IPS-18a (cell line): ENCODE results near the gene SCN2B.
A peak's percentile ranks its signal among the peaks of the same experiment; 100 is the strongest.

ENCODE experiments used
- H3K27ac ChIP-seq: one replicate; pipeline ENCODE4 v1.5.1; 2013; ENCODE audit warnings: low read length
- H3K27me3 ChIP-seq: one replicate; pipeline ENCODE4 v1.6.1; 2013; ENCODE audit warnings: mild to moderate bottlenecking, low read length; ENCODE audit not compliant: control insufficient read depth, insufficient read depth
- H3K36me3 ChIP-seq: one replicate; pipeline ENCODE4 v1.6.1; 2013; ENCODE audit warnings: low read depth, low read length; ENCODE audit not compliant: control insufficient read depth
- H3K4me1 ChIP-seq: one replicate; pipeline ENCODE4 v1.6.1; 2013; ENCODE audit warnings: low read depth, low read length; ENCODE audit not compliant: control insufficient read depth
- H3K4me3 ChIP-seq: one replicate; pipeline ENCODE4 v1.5.1; 2013; ENCODE audit warnings: low read length
- H3K9ac ChIP-seq: one replicate; pipeline ENCODE4 v1.6.1; 2013; ENCODE audit warnings: mild to moderate bottlenecking, low read length, moderate library complexity
- H3K9me3 ChIP-seq: one replicate; pipeline ENCODE4 v1.6.1; 2013; ENCODE audit warnings: low read depth, low read length; ENCODE audit not compliant: control insufficient read depth

Gene SCN2B

GRCh38 chr11:118148856-118149255, 27.6 kb downstream of the SCN2B start:
- Histone ChIP-seq H3K27me3 (peaks cover 84% of the 10 kb centered on the region), H3K4me3 (no peak overlapping the region), H3K27ac (no peak overlapping the region), H3K36me3 (no peaks in the 10 kb centered on the region), H3K9me3 (no peaks in the 10 kb centered on the region), H3K4me1 (peaks cover 18% of the 10 kb centered on the region), H3K9ac (no peak overlapping the region)

GRCh38 chr11:118148240-118148639, 28.2 kb downstream of the SCN2B start:
- Histone ChIP-seq H3K36me3 (no peaks in the 10 kb centered on the region), H3K4me1 (peaks cover 14% of the 10 kb centered on the region), H3K4me3 (no peak overlapping the region), H3K27ac (no peak overlapping the region), H3K9me3 (no peaks in the 10 kb centered on the region), H3K27me3 (peaks cover 81% of the 10 kb centered on the region), H3K9ac (no peak overlapping the region)

- H3K4me3 ChIP-seq = no peak overlapping the region
- H3K27ac ChIP-seq = no peak overlapping the region
- no peaks in the 10 kb centered on the region for H3K9me3 ChIP-seq
- H3K36me3 ChIP-seq = no peaks in the 10 kb centered on the region
- H3K4me1 ChIP-seq = peaks cover 14% of the 10 kb centered on the region
- peaks cover 77% of the 10 kb centered on the region for H3K27me3 ChIP-seq
- H3K9ac ChIP-seq = no peak overlapping the region
Measured at GRCh38 chr11:118147502-118147901, 28.9 kb downstream of the SCN2B start.

- H3K9ac ChIP-seq = no peak overlapping the region
- H3K27ac ChIP-seq = no peak overlapping the region
- H3K36me3 ChIP-seq = no peaks in the 10 kb centered on the region
- peaks cover 67% of the 10 kb centered on the region for H3K27me3 ChIP-seq
- peaks cover 9% of the 10 kb centered on the region for H3K4me1 ChIP-seq
- peak overlapping the region; percentile 55 for H3K4me3 ChIP-seq
- H3K9me3 ChIP-seq = no peaks in the 10 kb centered on the region
Measured at GRCh38 chr11:118146554-118146953, 29.9 kb downstream of the SCN2B start.

- Histone ChIP-seq H3K27ac (no peak overlapping the region), H3K4me1 (peaks cover 6% of the 10 kb centered on the region), H3K9me3 (no peaks in the 10 kb centered on the region), H3K4me3 (peak overlapping the region; percentile 55), H3K36me3 (no peaks in the 10 kb centered on the region), H3K9ac (no peak overlapping the region), H3K27me3 (peaks cover 57% of the 10 kb centered on the region)
Measured at GRCh38 chr11:118145285-118146227, 30.9 kb downstream of the SCN2B start.

- Histone ChIP-seq H3K4me3 (no peak overlapping the region), H3K9ac (no peak overlapping the region), H3K36me3 (no peaks in the 10 kb centered on the region), H3K4me1 (peaks cover 6% of the 10 kb centered on the region), H3K27me3 (peaks cover 47% of the 10 kb centered on the region), H3K9me3 (no peaks in the 10 kb centered on the region), H3K27ac (no peak overlapping the region)
Measured at GRCh38 chr11:118144301-118145268, 31.9 kb downstream of the SCN2B start.

- H3K4me3 ChIP-seq = no peak overlapping the region
- no peak overlapping the region for H3K27ac ChIP-seq
- no peaks in the 10 kb centered on the region for H3K9me3 ChIP-seq
- no peak overlapping the region for H3K9ac ChIP-seq
- no peaks in the 10 kb centered on the region for H3K36me3 ChIP-seq
- peaks cover 43% of the 10 kb centered on the region for H3K27me3 ChIP-seq
- H3K4me1 ChIP-seq = no peaks in the 10 kb centered on the region
Measured at GRCh38 chr11:118143661-118144185, 32.7 kb downstream of the SCN2B start.

GRCh38 chr11:118142809-118143208, 33.6 kb downstream of the SCN2B start:
- no peak overlapping the region for H3K4me3 ChIP-seq
- H3K36me3 ChIP-seq = no peaks in the 10 kb centered on the region
- no peaks in the 10 kb centered on the region for H3K9me3 ChIP-seq
- H3K9ac ChIP-seq = no peak overlapping the region
- H3K27ac ChIP-seq = no peak overlapping the region
- H3K27me3 ChIP-seq = peaks cover 34% of the 10 kb centered on the region
- H3K4me1 ChIP-seq = no peaks in the 10 kb centered on the region

- Histone ChIP-seq H3K36me3 (no peaks in the 10 kb centered on the region), H3K27ac (no peak overlapping the region), H3K4me1 (no peaks in the 10 kb centered on the region), H3K9me3 (no peaks in the 10 kb centered on the region), H3K27me3 (peaks cover 27% of the 10 kb centered on the region), H3K4me3 (no peak overlapping the region), H3K9ac (no peak overlapping the region)
Measured at GRCh38 chr11:118142081-118142480, 34.4 kb downstream of the SCN2B start.

GRCh38 chr11:118139578-118139977, 36.9 kb downstream of the SCN2B start:
- Histone ChIP-seq H3K4me1 (no peaks in the 10 kb centered on the region), H3K27ac (no peak overlapping the region), H3K36me3 (no peaks in the 10 kb centered on the region), H3K9me3 (no peaks in the 10 kb centered on the region), H3K4me3 (no peak overlapping the region), H3K27me3 (peaks cover 10% of the 10 kb centered on the region), H3K9ac (no peak overlapping the region)

GRCh38 chr11:118138839-118139420, 37.5 kb downstream of the SCN2B start:
- Histone ChIP-seq H3K9me3 (no peaks in the 10 kb centered on the region), H3K36me3 (no peaks in the 10 kb centered on the region), H3K9ac (no peak overlapping the region), H3K4me3 (no peak overlapping the region), H3K27ac (no peak overlapping the region), H3K27me3 (peaks cover 4% of the 10 kb centered on the region), H3K4me1 (no peaks in the 10 kb centered on the region)
